ENCODE measurements around the gene MIAT.

DNA sequence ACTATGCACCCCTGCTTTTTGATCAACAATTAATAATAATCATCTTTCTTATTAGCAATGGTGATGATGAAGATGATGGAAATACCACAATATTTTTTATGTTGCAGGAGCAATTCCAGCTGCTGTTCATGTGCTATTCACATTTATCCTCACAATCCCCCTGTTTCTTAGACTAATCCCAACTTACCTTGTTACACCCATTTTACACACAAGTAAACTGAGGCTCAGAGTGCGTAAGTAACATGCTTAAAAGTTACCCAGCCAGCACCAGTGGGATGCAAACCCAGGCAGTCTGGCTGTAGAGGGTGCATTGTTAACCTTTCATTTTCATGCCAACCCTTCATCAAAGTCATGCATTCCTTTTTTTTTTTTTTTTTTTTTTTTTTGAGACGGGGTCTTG is 37.2 kb upstream of the MIAT start:
- TF ChIP-seq, protein P1, sequence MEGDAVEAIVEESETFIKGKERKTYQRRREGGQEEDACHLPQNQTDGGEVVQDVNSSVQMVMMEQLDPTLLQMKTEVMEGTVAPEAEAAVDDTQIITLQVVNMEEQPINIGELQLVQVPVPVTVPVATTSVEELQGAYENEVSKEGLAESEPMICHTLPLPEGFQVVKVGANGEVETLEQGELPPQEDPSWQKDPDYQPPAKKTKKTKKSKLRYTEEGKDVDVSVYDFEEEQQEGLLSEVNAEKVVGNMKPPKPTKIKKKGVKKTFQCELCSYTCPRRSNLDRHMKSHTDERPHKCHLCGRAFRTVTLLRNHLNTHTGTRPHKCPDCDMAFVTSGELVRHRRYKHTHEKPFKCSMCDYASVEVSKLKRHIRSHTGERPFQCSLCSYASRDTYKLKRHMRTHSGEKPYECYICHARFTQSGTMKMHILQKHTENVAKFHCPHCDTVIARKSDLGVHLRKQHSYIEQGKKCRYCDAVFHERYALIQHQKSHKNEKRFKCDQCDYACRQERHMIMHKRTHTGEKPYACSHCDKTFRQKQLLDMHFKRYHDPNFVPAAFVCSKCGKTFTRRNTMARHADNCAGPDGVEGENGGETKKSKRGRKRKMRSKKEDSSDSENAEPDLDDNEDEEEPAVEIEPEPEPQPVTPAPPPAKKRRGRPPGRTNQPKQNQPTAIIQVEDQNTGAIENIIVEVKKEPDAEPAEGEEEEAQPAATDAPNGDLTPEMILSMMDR (tag by site-specific recombination; IDR thresholded peaks at IDR 0.05), result no peak
- TF ChIP-seq TCF7L2 (IDR thresholded peaks at IDR 0.05; ENCODE audit: borderline replicate concordance, low read depth, low read length), result no peak
- TF ChIP-seq ZNF600 (tag by site-specific recombination; IDR thresholded peaks at IDR 0.05), result no peak
- no peak for TF ChIP-seq ZNF658 (tag by site-specific recombination; IDR thresholded peaks at IDR 0.05)
- TF ChIP-seq, protein P2, sequence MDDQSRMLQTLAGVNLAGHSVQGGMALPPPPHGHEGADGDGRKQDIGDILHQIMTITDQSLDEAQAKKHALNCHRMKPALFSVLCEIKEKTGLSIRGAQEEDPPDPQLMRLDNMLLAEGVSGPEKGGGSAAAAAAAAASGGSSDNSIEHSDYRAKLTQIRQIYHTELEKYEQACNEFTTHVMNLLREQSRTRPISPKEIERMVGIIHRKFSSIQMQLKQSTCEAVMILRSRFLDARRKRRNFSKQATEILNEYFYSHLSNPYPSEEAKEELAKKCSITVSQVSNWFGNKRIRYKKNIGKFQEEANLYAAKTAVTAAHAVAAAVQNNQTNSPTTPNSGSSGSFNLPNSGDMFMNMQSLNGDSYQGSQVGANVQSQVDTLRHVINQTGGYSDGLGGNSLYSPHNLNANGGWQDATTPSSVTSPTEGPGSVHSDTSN (CRISPR knock-in tag; IDR thresholded peaks at IDR 0.05), result no peak
- TF ChIP-seq, protein P3, sequence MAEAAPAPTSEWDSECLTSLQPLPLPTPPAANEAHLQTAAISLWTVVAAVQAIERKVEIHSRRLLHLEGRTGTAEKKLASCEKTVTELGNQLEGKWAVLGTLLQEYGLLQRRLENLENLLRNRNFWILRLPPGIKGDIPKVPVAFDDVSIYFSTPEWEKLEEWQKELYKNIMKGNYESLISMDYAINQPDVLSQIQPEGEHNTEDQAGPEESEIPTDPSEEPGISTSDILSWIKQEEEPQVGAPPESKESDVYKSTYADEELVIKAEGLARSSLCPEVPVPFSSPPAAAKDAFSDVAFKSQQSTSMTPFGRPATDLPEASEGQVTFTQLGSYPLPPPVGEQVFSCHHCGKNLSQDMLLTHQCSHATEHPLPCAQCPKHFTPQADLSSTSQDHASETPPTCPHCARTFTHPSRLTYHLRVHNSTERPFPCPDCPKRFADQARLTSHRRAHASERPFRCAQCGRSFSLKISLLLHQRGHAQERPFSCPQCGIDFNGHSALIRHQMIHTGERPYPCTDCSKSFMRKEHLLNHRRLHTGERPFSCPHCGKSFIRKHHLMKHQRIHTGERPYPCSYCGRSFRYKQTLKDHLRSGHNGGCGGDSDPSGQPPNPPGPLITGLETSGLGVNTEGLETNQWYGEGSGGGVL (tag by site-specific recombination; IDR thresholded peaks at IDR 0.05), result no peak
- no peak for TF ChIP-seq SCRT1 (tag by site-specific recombination; IDR thresholded peaks at IDR 0.05; ENCODE audit: borderline replicate concordance)
- TF ChIP-seq ZNF391 (tag by site-specific recombination; IDR thresholded peaks at IDR 0.05; ENCODE audit: borderline replicate concordance, low read depth), result no peak
- no peak for TF ChIP-seq ZBTB21 (tag by site-specific recombination; IDR thresholded peaks at IDR 0.05)
- no peak for TF ChIP-seq ZSCAN30 (tag by site-specific recombination; IDR thresholded peaks at IDR 0.05)

Data from HEK293 (cell line).